ENCODE data around the gene RBM18.

DNA sequence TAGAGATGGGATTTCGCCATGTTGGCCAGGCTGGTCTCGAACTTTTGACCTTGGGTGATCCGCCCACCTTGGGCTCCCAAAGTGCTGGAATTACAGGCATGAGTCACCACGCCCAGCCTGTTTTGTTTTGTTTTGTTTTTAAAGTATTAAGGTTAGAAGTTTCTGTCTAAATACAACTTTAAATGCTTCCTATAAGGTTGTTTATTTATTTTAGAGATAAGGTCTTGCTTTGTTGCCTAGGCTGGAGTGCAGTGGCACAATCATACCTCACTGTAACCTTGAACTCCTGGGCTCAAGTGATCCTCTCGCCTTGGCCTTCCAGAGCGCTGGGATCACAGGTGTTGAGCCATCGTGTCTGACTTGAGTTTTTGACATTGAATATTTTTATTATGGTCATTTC, 11.5 kb upstream of the RBM18 start:
- TF ChIP-seq, protein P1, sequence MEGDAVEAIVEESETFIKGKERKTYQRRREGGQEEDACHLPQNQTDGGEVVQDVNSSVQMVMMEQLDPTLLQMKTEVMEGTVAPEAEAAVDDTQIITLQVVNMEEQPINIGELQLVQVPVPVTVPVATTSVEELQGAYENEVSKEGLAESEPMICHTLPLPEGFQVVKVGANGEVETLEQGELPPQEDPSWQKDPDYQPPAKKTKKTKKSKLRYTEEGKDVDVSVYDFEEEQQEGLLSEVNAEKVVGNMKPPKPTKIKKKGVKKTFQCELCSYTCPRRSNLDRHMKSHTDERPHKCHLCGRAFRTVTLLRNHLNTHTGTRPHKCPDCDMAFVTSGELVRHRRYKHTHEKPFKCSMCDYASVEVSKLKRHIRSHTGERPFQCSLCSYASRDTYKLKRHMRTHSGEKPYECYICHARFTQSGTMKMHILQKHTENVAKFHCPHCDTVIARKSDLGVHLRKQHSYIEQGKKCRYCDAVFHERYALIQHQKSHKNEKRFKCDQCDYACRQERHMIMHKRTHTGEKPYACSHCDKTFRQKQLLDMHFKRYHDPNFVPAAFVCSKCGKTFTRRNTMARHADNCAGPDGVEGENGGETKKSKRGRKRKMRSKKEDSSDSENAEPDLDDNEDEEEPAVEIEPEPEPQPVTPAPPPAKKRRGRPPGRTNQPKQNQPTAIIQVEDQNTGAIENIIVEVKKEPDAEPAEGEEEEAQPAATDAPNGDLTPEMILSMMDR (IDR thresholded peaks at IDR 0.05; ENCODE audit: insufficient read depth, low read length, poor library complexity, severe bottlenecking) = no peak
- TF ChIP-seq EZH2phosphoT487 (conservative IDR thresholded peaks at IDR 0.05; ENCODE audit: low read length) = no peak

Measured in SU-DHL-6 (cell line).